ENCODE measurements around the gene RFK.
A peak's percentile ranks its signal among the peaks of the same experiment; 100 is the strongest.
"Not testable (repeated sequence)": the region's sequence is repeated elsewhere in the genome, so short reads cannot be mapped to it uniquely, and the experiment has no call there.

RFK gene

DNA sequence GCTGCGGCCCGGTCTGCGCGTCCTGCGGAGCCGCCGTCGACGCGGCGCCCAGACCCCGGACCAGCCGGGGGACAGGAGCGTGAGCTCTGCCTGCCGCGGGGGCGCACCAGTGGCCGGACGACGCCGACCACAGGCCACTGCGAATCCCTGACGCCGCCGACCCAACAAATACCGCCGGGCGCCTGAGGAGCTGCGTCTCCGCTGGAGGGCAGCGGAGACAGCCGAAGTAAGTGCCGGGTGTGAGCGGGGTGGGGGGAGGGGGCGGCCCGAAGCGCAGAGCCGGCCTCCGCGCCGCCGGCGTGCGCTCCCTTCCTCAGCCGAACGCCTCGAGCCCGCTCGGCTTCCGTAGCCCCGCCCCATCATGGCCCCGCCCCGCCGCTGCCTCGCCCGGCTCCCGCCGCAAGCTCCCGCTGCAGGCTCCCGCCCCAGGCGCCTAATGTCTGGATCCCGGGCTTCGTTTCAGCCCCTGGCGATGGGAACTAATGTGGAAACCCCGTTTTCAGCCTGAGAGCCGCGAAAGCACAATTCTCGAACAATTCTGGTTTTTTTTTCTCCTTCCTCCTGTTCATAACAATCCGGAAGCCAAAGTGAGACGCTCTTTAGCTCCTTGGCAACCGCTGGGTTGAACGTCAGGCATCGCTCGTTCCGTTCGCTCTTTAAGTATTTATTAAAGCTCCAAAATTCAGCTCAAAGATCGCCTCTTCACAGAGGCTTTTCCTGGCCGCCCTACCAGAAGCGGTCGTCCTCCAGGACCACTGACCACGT, at the start of gene RFK:
RFK (minus strand) TSS at position 232 of the 765 bp plus-strand sequence. CDS start 255 bp downstream, outside the sequence.
- peak; percentile 89 for DNase-seq (ENCODE audit: low read depth)

DNA sequence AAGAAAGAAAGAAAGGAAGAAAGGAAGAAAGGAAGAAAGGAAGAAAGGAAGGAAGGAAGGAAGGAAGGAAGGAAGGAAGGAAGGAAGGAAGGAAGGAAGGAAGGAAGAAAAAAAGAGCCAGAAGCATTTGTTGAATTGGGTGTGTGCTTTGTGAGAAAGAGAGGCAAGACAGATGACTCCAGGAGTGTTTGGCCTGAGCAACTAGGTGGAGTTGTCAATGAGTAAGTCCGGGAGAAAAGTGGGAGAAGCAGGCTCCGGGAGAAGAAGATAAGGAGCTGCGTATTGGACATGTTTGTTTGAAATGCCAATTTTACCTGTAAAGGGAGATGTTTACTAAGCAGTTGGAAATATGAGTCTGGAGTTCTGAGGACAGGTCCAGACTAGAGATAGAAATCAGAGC, 49.7 kb upstream of the RFK start:
- DNase-seq (ENCODE audit: low read depth): no peak

DNA sequence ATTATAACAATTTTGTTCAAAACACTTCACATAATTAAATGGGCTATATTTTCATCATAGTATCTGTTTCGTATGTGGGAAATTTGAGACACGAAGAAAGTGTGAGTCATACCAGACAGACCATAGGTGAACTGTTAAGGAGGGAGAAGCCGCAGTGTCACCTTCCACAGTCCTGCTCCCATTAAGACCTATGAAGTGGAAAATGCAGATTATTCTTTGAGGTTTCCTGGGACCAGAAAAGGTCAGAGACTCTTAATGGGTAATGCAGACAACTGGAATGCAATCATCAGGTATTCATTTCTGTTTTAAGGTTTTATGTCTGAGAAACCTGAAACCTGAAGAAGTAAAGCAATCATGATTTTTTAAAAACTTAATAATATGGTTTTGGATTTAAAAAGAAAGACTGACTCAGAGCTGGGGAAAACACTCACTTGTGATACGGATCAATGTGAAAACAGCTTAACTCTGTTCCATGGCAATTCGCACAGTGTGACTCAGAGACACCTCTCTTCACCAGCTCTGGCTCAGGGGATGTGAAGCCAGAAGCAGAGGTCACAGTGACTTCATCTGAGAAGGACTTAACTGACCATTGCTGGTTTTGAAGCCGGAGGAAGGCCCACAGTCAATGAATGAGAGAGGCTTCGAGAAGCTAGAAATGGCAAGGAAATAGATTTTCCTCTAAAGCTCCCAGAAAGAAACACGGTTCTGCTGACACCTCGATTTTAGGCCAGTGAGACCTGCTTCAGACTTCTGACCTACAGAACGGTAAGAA, 47.5 kb upstream of the RFK start:
- DNase-seq (ENCODE audit: low read depth): no peak

DNA sequence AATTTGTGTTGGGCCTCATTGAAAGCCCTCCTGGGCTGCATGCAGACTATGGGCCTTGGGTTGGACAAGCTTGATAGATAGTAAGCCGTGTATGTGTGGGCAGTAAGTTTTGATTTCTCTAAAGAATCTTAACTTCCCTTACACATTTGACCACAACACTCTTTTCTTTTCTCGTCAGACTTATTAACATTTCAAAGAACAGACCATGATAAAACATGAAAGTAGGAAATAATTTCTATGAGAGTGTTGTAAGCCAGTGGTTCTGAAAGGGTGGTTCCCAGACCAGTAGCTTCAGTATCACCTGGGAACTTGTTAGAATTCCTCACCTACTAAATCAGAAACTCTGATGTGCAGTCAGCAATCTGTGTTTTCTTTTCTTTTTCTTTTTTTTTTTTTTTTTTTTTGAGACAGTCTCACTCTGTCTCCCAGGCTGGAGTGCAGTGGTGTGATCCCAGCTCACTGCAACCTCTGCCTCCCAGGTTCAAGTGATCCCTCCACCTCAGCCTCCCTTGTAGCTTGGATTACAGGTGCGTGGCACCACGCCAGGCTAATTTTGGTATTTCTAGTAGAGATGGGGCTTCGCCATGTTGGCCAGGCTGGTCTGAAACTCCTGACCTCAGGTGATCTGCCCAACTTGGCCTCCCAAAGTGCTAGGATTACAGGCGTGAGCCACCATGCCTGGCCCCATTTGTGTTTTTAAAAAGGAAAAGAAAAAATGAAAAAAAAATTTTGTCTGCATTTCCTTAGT, 44.8 kb upstream of the RFK start:
- no peak for DNase-seq (ENCODE audit: low read depth)

DNA sequence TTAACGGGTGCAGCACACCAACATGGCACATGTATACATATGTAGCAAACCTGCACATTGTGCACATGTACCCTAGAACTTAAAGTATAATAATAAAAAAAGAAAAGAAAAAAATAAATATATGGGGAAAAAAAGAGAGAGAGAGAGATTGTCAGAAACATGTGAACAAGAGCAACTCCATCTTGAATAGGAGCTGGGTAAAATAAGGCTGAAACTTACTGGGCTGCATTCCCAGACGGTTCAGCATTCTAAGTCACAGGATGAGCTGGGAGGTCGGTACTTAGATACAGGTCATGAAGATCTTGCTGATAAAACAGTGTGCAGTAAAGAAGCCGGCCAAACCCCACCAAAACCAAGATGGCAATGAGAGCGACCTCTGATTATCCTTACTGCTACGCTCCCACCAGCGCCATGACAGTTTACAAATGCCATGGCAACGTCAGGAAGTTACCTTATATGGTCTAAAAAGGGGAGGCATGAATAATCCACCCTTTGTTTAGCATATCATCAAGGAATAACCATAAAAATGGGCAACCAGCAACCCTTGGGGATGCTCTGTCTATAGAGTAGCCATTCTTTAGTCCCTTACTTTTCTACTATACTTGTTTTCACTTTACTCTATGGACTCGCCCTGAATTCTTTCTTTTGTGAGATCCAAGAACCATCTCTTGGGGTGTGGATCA, 42.9 kb upstream of the RFK start:
- DNase-seq (ENCODE audit: low read depth): not testable (repeated sequence)

DNA sequence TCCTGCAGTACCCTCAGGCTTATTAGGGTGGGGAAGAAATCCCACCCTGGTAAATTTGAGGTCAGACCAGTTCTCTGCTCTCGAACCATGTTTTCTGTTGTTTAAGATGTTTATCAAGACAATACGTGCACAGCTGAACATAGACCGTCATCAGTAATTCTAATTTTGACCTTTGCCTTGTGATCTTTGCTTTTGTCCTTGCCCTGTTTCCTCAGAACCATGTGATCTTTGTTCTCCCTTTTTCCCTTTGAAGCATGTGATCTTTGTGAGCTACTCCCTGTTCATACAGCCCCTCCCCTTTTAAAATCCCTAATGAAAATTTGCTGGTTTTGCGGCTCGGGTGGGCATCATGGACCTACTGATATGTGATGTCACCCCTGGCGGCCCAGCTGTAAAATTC, 40.7 kb upstream of the RFK start:
- not testable (repeated sequence) for DNase-seq (ENCODE audit: low read depth)

DNA sequence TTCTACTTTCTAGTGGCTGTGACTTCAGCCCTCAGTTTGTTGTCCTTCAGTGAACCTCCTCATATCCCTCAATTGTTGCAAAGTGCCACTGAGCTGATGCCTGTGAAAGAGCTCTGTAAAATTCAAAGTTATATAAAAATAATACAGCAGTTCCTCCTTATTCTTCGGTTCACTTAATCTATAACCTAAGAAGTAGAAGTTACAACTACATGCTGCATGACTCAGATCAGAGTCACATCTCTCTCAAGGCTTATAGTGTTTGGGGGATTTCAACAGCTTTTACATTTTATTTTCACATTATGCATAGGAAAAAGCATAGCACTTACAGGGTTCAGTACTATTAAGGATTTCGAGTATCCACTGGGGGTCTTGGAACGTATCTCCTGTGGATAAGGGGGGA, 39.6 kb upstream of the RFK start:
- no peak for DNase-seq (ENCODE audit: low read depth)

DNA sequence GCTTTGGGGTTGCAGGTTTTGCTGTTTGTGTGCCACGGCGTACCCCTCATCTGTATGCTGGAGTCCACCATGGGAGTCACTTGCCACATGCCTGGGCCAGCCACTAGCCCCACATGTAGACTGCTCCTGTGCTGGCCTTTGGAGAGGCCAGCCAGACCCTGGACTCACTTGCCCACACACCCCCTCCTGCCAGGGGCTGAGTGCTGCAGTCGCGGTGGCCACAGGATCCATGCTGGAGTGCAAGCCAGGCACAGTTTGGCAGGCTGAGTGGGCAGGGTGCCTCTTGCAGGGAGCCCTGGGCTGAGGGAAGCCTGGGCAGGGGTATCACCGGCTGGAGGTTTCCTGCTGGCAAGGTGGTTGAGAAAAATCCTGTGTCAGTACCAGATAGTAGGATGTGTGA, 39.2 kb upstream of the RFK start:
- no peak for DNase-seq (ENCODE audit: low read depth)

DNA sequence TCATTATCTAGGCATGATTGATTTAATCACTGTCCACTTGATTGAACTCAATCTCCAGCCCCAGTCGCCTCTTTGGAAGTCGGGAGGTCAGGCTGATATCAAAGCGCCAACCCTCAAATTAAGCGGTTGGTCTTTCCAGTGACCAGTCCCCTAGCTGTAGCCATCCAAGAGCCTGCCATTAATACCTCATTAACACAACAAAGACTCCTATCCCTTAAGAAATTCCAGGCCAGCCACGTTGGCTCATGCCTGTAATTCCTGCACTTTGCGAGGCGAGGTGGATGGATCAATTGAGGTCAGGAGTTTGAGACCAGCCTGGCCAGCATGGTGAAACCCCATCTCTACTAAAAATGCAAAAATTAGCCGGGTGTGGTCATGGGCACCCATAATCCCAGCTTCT, 37.4 kb upstream of the RFK start:
- DNase-seq (ENCODE audit: low read depth): no peak

DNA sequence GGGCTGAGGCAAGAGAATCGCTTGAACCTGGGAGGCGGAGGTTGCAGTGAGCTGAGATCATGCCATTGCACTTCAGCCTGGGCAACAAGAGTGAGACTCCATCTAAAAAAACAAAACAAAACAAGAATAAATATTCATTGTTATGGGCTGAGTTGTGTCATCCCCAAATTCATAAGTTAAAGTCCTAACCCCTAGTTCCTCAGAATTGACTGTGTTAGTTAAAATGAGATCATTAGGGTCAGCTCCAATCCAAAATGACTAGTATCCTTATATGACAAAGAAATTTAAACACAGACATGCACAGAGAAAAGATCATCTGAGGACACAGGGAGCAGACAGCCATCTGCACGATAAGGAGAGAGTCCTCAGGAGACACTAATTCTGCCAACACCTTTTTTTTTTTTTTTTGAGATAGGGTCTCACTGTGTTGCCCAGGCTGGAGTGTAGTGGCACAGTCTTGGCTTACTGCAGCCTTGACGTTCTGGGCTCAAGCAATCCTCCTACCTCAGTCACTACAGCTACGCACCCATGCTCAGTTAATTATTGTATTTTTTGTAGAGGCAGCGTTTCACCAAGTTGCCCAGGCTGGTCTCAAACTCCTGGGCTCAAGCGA, 32.7 kb upstream of the RFK start:
- DNase-seq (ENCODE audit: low read depth): no peak

DNA sequence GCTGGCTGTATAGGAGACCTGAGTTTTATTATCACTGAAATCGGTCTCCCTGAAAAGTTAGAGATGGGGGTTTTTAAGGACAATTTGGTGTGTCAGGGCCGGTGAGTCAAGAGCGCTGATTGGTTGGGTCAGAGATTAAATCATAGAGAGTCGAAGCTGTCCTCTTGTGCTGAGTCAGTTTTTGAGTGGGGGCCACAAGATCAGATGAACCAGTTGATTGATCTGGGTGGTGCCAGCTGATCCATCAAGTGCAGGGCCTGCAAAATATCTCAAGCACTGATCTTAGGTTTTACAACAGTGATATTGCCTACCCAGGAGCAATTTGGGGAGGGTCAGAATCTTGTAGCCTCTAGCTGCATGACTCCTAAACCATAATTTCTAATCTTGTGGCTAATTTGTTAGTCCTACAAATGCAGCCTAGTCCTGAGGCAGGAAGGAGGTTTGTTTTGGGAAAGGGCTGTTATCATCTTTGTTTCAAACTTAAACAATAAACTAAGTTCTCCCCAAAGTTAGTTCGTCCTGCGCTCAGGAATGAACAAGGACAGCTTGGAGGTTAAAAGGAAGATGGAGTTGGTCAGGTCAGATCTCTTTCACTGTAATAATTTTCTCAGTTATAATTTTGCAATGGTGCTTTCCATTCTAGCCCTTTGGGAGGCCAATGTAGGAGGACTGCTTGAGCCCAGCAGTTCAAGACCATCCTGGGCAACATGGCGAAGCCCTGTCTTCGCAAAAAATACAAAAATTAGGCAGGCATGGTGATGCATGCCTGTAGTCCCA, 31.6 kb upstream of the RFK start:
- DNase-seq (ENCODE audit: low read depth): no peak

DNA sequence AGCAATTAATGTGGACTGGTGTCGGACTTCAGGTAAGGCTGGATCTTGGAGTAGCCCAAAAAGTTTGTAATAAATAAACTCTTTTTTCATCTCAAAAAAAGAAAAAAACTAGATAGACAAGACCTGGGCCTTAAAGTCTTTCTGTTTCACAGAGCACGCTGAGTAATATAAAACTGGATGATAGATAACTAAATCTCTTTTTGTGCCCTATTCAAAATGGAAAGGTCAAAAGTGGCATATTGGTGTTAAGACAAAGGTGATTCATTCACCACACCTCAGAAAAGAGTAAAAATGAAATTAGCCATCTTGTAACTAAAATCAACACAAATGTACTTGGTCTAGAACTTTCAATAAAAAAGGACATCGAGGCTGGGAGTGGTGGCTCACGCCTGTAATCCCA, 30.3 kb upstream of the RFK start:
- no peak for DNase-seq (ENCODE audit: low read depth)

DNA sequence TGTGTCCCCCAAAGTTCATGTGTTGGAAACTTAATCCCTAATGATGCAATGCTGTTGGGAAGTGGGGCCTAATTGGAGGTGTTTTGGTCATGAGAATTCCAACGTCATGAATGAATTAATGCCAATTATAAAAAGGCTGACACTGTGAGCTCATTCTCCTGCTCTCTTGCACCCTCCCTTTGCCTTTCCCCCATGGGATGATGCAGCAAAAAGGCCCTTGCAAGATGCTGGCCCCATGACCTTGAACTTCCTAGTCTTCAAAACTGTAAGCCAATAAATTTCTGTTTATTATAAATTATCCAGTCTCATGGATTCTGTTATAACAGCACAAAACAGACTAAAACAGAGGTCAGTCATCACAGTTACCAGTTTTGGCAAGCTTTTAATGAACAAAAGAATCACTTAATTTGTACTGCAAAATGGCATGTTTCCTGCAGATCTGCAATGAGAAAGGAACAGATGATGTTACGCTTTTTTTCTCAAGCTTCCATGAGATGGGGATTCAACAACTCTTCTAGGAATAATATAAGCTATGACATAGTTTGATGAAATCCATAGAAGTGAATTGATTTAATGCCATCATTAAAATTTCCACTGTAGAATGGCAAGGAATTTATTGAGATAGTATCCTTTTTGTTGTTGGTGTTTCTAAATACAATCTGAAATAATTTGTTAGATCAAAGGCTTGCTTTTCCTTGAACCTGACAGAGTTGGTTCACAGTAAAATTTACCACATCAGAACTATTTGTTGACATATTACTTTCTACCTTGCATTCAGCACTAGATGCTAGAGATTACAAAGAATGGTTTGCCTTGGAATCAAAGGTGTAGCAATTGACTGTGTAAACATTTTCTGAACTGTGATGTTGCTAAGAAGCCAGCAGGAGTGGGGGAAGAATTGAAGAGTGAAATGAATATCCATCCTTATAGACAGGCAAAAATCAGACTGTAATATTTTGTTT, 29.3 kb upstream of the RFK start:
- DNase-seq (ENCODE audit: low read depth): no peak

DNA sequence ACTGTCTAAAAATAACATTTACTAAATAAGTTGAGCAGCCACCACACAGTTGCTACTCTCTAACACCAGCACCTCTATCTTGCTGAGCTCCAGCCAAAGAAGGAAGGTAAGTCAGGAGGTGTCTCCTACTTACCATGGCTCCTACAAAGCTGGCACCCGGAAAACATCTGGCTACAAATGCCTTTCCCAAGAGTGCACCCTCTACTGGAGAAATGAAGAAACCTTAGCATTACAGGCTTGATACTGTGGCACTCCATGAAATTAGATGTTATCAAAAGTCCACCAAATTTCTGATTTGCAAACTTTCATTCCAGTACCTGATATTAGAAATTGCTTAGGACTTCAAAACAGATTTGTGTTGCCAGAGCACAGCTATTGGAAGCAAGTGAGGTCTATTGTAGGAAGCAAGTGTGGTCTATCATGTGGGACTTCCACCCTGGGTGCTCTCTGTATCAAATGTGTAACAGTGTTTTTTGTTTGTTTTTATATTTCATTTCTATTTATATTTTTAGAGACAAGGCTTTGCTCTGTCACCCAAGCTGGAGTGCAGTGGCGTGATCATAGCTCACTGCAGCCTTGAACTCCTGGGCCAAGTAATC, 25.7 kb upstream of the RFK start:
- no peak for DNase-seq (ENCODE audit: low read depth)

DNA sequence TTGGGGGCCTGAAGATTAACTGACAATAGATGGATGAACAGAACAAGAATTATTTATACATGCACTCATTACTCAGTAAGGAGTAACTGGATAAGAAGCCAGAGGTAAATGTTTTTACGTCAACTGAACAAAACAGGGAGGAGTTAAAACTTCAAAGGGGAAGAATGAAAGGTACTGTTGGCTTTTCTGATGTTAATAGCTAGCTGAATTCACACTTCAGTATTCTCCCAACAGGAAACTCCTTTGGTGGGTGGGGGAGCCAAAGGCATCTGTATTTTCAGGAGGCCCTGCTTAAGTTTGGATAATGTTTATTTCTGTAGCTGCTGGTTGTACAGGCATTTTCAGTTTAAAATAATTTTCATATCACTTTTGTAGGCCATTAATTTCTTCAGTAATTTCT, 23.2 kb upstream of the RFK start:
- no peak for DNase-seq (ENCODE audit: low read depth)

DNA sequence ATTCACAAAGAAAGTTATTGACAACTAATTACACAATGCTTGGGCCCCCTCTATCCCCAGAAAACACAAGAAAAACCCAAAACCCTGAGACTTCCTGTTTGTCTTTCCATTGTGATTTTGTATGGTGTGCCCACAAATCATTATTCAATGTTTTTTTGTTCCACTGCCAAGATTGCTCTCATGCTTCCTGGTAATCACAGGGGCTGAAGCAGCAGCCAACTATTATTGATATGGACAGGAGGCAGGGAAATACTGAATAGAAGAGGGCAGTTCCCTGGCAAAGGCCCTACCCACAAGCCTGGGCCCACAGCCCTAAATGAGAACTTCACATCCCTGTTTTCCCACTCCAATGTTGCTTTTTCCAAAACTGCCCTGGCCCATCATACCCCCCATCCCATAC, 21.5 kb upstream of the RFK start:
- no peak for DNase-seq (ENCODE audit: low read depth)

DNA sequence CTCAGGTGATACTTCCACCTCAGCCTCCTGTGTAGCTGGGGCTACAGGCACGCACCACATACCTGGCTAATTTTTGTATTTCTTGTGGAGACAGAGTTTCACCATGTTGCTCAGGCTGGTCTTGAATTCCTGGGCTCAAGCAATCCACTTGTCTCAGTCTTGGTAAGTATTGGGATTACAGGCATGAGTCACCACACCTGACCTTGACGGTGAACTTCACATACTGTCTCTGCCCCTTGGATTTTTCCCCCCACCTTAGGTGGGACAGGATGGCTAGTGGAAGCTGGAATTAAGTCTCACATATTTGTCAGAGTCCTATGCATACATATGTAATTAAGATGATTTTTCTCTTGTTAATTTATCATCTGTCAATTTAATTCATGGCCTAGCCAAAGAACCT, 20.9 kb upstream of the RFK start:
- DNase-seq (ENCODE audit: low read depth): no peak

DNA sequence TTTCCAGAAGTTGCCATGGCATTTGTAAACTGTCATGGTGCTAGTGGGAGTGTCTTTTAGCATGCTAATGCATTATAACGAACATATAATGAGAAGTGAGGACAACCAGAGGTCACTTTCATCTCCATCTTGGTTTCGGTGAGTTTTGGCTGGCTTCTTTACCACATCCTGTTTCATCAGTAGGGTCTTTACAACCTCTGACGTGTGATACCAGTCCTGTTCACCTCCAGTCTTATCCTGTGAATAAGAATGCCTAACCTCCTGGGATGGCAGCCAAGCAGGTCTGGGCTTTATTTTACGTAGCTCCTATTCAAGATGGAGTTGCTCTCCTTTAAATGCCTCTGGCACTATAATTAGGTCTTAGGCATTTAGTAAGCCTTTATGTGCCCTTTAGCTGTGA, 20.4 kb upstream of the RFK start:
- DNase-seq (ENCODE audit: low read depth): no peak

DNA sequence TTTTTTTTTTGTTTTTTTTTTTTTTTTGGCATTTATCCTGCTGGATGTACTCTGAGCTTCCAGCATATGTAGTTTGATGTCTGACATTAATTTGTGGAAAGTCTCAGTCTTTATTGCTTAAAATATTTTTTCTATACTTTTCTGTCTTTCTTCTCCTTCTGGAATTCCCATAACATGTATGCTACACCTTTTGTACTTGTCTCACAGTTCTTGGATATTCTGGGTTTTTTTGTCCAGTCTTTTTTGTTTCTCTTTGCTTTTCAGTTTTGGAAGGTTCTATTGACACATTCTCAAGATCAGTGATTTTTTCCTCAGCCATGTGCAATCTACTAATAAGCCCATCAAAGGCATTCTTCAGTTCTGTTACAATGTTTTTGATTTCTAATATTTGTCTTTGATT, 19.4 kb upstream of the RFK start:
- no peak for DNase-seq (ENCODE audit: low read depth)

DNA sequence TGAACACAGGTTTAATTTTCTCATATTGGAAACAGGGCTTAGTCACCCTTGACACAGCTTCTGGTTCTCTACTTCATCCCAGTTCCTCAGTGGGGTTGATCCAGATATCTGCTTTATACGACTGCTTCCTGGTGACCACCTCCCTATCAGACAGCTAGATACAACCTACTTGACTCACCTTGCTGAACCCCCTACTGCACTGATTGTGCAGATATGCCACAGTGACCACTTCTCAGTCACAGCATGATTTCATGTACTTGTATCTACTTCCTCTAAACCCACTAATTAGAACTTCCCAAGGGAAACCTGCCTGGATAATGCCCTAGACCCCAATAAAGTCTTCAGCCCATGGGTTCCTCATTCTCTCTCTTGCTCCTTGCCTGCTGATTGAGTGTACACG, 18.4 kb upstream of the RFK start:
- DNase-seq (ENCODE audit: low read depth): no peak

Data from stimulated activated CD8-positive, alpha-beta memory T cell treated with anti-CD3 and anti-CD28 coated beads, Interleukin-12 subunit alpha, Interleukin-12 subunit beta, amount 100 ng/mL, for 4 hours (primary cell).